Right lobe of liver (tissue), 4 donors: Measurements from ENCODE around the gene MAN2B2.

Experiments
- CTCF ChIP-seq, 4 donors: fragments of 200-600 bp in 3 of 4; fragments of 450-650 bp in 1 of 4; IDR thresholded peaks; one replicate each; pipeline versions ENCODE4 v1.5.1 to v1.8.0; 2016 to 2022; ENCODE audit warnings: antibody characterized with exemption in 4 of 4, mild to moderate bottlenecking in 2 of 4
- POLR2A ChIP-seq: fragments of 450-650 bp; IDR thresholded peaks from one replicate; pipeline ENCODE4 v1.6.1; 2017; ENCODE audit warnings: antibody characterized with exemption, mild to moderate bottlenecking
- donor health status: DM: no; HTN: no; CAD: no.
- donor health status: DM: no; HTN: no; CAD: no.
- donor health status: DM: no; HTN: yes; CAD: no.

DNA sequence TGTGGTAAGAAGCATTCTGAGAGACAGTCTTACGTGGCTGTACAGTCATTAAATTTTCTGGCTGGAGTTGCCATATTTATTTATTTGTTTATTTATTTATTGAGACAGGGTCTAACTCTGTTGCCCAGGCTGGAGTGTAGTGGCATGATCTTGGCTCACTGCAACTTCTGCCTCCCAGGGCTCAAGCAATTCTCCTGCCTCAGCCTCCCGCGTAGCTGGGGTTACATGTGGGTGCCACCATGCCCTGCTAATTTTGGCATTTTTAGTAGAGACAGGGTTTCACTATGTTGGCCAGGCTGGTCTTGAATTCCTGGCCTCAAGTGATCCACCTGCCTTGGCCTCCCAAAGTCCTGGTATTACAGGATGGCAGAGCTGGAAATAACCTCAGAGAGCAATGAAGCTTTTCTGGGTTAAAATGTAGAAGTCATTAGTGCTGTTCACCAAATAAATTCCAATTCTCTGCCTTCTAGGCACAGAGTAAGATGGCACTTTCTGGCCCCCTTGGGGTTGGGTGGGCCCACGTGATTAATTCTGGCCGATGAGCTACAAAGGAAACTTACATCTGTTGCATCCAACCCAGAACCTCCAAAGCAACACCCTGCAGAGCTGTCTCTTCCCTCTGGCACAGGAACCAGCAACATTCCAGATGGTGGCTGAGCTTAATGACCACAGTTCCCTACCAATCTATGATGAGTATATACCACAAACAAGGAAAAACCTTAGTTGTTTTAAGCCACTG lies 70.0 kb downstream of the MAN2B2 start:
- TF ChIP-seq CTCF (IDR thresholded peaks at IDR 0.05) (no peak), POLR2A (no peak)
